ENCODE data around the gene DOCK2.

- TF ChIP-seq CTCF (IDR thresholded peaks at IDR 0.05) (no peak), ZFX (IDR thresholded peaks at IDR 0.05; ENCODE audit: borderline replicate concordance) (no peak)
Observed at GRCh38 chr5:169939731-169940130, 302.7 kb downstream of the DOCK2 start.
